ENCODE results near the gene RRAS. TPM values are rescaled to one million over a fixed set of nuclear protein-coding genes. Genes with fewer than 3 reads are reported as not detected.

The RRAS gene
- total RNA-seq, 1 donor from 2014 or later: 4.2 TPM

DNA sequence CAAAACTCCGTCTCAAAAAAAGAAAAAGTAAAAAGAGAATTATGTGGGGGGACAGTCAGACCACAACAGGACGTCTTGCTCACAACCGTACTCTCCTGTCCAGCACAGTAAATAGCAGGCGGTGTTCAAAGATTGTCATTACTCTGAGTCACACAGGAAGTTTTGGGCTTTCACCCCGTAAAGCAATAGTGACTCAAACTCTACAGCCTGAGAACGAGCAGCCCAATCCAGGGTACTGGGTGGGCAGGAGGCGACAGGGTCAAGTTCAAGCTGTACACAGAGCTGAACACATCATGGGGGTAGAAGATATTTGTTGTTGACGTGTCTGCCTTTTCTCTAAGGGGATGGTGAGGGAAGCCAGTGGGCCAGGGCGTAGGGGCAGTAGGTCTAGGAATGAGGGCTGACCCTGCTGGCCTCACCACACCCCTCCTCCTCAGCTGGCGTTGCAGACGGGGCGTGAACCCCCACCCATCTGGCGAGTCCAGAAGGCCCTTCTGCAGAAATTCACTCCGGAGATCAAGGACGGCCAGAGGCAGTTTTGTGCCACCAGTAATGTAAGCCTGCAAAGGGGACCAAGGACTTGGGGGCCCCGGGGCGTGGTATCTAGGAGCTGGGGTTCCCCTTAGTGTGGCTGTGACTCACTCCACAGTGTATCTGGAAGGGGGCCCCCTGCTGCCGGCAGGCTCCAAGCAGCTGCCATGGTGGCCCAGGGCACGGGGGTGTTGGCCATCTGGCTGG lies 25.7 kb downstream of the RRAS start:
- Histone ChIP-seq H3K9ac (ENCODE audit: low read depth in 1 of 3, low read length in 3 of 3) (no peak overlapping the region), H3K36me3 (ENCODE audit: control insufficient read depth in 3 of 3, insufficient read depth in 3 of 3, low read length in 3 of 3) (peaks cover 40 to 48% (median 46%) of the 10 kb centered on the region in 3 donors), H3K4me1 (ENCODE audit: control insufficient read depth in 3 of 3, insufficient read depth in 3 of 3, low read length in 3 of 3) (peaks cover 0 to 12% (median 2%) of the 10 kb centered on the region in 3 donors), H3K4me3 (ENCODE audit: low read length in 3 of 3) (no peak overlapping the region), H3K27ac (ENCODE audit: low read depth, low read length) (no peak overlapping the region), H3K9me3 (ENCODE audit: control insufficient read depth in 3 of 3, low read length in 3 of 3) (no peaks in the 10 kb centered on the region), H3K27me3 (ENCODE audit: control insufficient read depth in 3 of 3, insufficient read depth in 3 of 3, low read length in 3 of 3) (no peaks in the 10 kb centered on the region)

DNA sequence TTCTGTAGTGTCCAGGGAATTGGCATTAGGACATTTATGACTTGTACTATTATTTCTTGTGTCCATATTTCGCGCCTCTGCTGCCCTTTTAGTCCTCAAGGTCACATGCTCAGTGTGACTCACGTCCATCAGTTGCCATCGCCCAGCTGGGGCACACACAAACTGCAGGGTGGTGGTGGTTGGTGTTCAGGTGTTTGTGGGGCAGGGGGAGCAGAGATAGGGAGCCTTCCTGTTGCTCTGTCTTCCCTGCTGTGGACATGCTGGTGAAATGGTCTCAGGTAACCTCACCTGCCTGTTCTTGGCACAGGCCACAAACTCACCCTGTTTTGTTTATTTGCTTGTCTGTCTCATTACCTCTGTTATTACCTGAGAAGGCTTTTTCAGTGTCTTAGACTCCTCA lies 26.6 kb downstream of the RRAS start:
- Histone ChIP-seq H3K36me3 (ENCODE audit: control insufficient read depth in 3 of 3, insufficient read depth in 3 of 3, low read length in 3 of 3) (peaks cover 39 to 49% (median 47%) of the 10 kb centered on the region in 3 donors), H3K27ac (ENCODE audit: low read depth, low read length) (no peak overlapping the region), H3K4me3 (ENCODE audit: low read length in 3 of 3) (peak overlapping the region in 1 of 3 donors; percentile 3), H3K27me3 (ENCODE audit: control insufficient read depth in 3 of 3, insufficient read depth in 3 of 3, low read length in 3 of 3) (no peaks in the 10 kb centered on the region), H3K9me3 (ENCODE audit: control insufficient read depth in 3 of 3, low read length in 3 of 3) (no peaks in the 10 kb centered on the region), H3K9ac (ENCODE audit: low read depth in 1 of 3, low read length in 3 of 3) (peak overlapping the region in 1 of 3 donors; percentile 33), H3K4me1 (ENCODE audit: control insufficient read depth in 3 of 3, insufficient read depth in 3 of 3, low read length in 3 of 3) (peaks cover 0 to 12% (median 2%) of the 10 kb centered on the region in 3 donors)

DNA sequence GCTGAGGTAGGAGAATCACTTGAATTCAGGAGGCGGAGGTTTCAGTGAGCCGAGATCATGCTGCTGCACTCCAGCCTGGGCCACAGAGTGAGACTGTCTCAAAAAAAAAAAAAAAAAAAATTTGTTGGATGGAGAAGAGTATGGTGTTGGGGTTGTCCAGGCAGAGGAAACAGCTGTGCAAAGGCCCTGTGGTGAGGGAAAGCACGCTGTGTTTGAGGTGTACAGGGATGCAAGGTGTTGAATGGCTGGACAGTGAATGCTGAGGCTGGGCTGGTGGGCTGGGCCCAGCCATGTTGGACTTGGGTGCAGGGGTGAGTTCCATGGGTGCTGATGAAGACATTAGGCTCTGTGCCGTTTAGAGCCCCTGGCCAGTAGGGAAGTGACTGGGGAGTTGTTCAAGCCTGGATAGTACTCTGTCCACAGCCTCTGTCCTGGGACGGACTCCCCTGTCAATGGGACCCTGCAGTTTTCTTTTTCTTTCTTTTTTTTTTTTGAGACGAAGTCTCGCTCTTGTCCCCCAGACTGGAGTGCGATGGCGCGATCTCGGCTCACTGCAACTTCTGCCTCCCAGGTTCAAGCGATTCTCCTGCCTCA lies 30.3 kb downstream of the RRAS start:
- Histone ChIP-seq H3K36me3 (ENCODE audit: control insufficient read depth in 3 of 3, insufficient read depth in 3 of 3, low read length in 3 of 3) (peaks cover 14 to 32% (median 20%) of the 10 kb centered on the region in 3 donors), H3K27ac (ENCODE audit: low read depth, low read length) (no peak overlapping the region), H3K9ac (ENCODE audit: low read depth in 1 of 3, low read length in 3 of 3) (no peak overlapping the region), H3K9me3 (ENCODE audit: control insufficient read depth in 3 of 3, low read length in 3 of 3) (no peaks in the 10 kb centered on the region), H3K4me1 (ENCODE audit: control insufficient read depth in 3 of 3, insufficient read depth in 3 of 3, low read length in 3 of 3) (peaks cover 2 to 20% (median 7%) of the 10 kb centered on the region in 3 donors), H3K27me3 (ENCODE audit: control insufficient read depth in 3 of 3, insufficient read depth in 3 of 3, low read length in 3 of 3) (no peaks in the 10 kb centered on the region), H3K4me3 (ENCODE audit: low read length in 3 of 3) (no peak overlapping the region)

DNA sequence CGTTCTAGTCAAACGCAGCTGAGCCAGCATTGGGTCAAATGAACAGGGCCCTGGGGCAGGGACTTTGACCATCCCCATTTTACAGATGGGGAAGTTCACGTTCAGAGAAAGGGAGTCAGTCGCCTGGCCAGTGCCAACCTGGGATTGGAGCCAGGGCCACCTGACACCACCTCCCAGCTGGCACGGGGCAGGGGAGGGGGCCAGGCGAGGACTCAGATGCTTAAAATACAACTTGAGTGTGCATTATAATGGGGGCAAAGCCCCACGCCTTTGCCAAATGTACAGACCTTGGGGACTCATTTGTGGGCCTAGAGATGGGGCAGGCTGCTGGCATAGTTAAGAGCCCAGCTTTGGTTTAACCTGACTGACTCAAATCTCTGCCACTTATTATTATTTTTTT lies 34.3 kb downstream of the RRAS start:
- peaks cover 0 to 8% (median 7%) of the 10 kb centered on the region in 3 donors for H3K4me1 ChIP-seq (ENCODE audit: control insufficient read depth in 3 of 3, insufficient read depth in 3 of 3, low read length in 3 of 3)
- no peaks in the 10 kb centered on the region for H3K9me3 ChIP-seq (ENCODE audit: control insufficient read depth in 3 of 3, low read length in 3 of 3)
- H3K9ac ChIP-seq (ENCODE audit: low read depth in 1 of 3, low read length in 3 of 3): no peak overlapping the region
- peak overlapping the region; percentile 65 for H3K27ac ChIP-seq (ENCODE audit: low read depth, low read length)
- H3K4me3 ChIP-seq (ENCODE audit: low read length in 3 of 3): no peak overlapping the region
- H3K27me3 ChIP-seq (ENCODE audit: control insufficient read depth in 3 of 3, insufficient read depth in 3 of 3, low read length in 3 of 3): no peaks in the 10 kb centered on the region
- peaks cover 17 to 41% (median 33%) of the 10 kb centered on the region in 3 donors for H3K36me3 ChIP-seq (ENCODE audit: control insufficient read depth in 3 of 3, insufficient read depth in 3 of 3, low read length in 3 of 3)

DNA sequence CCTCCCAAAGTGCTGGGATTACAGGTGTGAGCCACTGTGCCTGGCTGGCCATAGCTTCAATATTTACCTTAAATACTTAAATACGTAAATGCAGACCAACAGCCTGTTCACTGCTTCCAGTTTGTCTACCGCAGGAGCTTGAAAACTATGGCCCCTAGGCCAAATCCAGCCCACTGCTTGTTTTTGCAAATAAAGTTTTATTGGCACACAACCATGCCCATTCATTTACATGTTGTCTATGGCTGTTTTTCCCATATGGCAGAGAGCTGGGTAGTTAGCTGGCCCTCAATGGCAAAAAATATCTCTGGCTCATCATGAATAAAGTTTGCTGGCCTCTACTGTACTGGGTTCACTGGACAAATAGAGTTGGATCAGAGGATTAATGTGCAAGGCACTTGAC lies 37.1 kb downstream of the RRAS start:
- no peak overlapping the region for H3K4me3 ChIP-seq (ENCODE audit: low read length in 3 of 3)
- H3K4me1 ChIP-seq (ENCODE audit: control insufficient read depth in 3 of 3, insufficient read depth in 3 of 3, low read length in 3 of 3): peaks cover 0 to 8% (median 7%) of the 10 kb centered on the region in 3 donors
- no peaks in the 10 kb centered on the region for H3K27me3 ChIP-seq (ENCODE audit: control insufficient read depth in 3 of 3, insufficient read depth in 3 of 3, low read length in 3 of 3)
- peaks cover 17 to 45% (median 36%) of the 10 kb centered on the region in 3 donors for H3K36me3 ChIP-seq (ENCODE audit: control insufficient read depth in 3 of 3, insufficient read depth in 3 of 3, low read length in 3 of 3)
- H3K9ac ChIP-seq (ENCODE audit: low read depth in 1 of 3, low read length in 3 of 3): no peak overlapping the region
- no peak overlapping the region for H3K27ac ChIP-seq (ENCODE audit: low read depth, low read length)
- no peaks in the 10 kb centered on the region for H3K9me3 ChIP-seq (ENCODE audit: control insufficient read depth in 3 of 3, low read length in 3 of 3)

DNA sequence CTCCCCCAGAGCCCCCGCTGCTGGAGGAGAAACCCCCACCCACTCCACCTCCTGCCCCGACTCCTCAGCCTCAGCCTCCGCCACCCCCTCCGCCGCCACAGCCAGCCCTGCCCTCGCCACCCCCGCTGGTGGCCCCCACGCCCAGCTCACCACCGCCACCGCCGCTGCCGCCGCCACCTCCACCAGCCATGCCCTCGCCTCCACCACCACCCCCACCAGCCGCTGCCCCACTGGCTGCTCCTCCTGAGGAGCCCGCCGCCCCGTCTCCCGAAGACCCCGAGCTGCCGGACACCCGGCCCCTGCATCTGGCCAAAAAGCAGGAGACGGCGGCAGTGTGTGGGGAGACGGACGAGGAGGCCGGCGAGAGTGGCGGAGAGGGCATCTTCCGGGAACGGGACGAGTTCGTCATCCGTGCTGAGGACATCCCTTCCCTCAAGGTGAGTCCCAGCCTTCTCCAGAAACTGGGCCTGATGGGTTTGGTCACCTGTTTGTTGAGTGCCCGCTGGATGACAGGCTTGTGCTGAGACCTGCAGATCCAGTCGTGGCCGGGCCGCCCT lies 38.4 kb downstream of the RRAS start:
- no peaks in the 10 kb centered on the region for H3K27me3 ChIP-seq (ENCODE audit: control insufficient read depth in 3 of 3, insufficient read depth in 3 of 3, low read length in 3 of 3)
- H3K27ac ChIP-seq (ENCODE audit: low read depth, low read length): no peak overlapping the region
- H3K36me3 ChIP-seq (ENCODE audit: control insufficient read depth in 3 of 3, insufficient read depth in 3 of 3, low read length in 3 of 3): peaks cover 19 to 40% (median 37%) of the 10 kb centered on the region in 3 donors
- no peaks in the 10 kb centered on the region for H3K9me3 ChIP-seq (ENCODE audit: control insufficient read depth in 3 of 3, low read length in 3 of 3)
- no peak overlapping the region for H3K9ac ChIP-seq (ENCODE audit: low read depth in 1 of 3, low read length in 3 of 3)
- peaks cover 0 to 8% (median 7%) of the 10 kb centered on the region in 3 donors for H3K4me1 ChIP-seq (ENCODE audit: control insufficient read depth in 3 of 3, insufficient read depth in 3 of 3, low read length in 3 of 3)
- H3K4me3 ChIP-seq (ENCODE audit: low read length in 3 of 3): no peak overlapping the region

DNA sequence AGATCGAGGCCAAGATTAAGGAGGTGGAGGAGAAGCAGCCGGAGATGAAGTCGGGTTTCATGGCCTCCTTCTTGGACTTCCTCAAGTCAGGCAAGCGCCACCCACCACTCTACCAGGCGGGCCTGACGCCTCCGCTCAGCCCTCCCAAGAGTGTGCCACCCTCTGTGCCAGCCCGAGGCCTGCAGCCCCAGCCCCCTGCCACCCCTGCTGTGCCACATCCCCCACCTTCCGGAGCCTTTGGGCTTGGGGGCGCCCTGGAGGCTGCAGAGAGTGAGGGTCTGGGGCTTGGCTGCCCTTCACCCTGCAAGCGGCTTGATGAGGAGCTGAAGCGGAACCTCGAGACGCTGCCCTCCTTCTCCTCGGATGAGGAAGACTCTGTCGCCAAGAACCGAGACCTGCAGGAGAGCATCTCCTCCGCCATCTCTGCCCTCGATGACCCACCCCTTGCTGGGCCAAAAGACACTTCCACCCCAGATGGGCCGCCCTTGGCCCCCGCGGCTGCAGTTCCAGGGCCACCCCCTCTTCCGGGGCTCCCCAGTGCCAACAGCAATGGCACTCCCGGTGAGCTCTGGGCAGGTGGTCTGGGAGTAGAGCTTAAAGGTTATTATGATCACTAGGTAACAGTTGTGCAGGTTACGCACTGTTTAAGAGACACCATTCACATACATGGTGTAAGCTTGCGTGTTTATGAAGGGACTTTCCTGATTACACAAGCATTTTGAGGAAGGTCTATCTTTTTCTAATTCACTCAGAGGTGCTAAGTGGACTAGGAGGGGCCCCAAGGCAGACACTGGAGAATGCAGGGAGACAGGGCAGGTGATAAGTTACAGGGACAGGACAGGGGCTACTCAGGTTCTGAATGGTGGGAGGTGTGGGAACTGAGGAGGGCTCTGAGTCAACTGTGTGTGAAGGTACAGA lies 40.3 kb downstream of the RRAS start:
- Histone ChIP-seq H3K27me3 (ENCODE audit: control insufficient read depth in 3 of 3, insufficient read depth in 3 of 3, low read length in 3 of 3) (no peaks in the 10 kb centered on the region), H3K36me3 (ENCODE audit: control insufficient read depth in 3 of 3, insufficient read depth in 3 of 3, low read length in 3 of 3) (peaks cover 18 to 41% (median 40%) of the 10 kb centered on the region in 3 donors), H3K4me1 (ENCODE audit: control insufficient read depth in 3 of 3, insufficient read depth in 3 of 3, low read length in 3 of 3) (no peaks in the 10 kb centered on the region), H3K4me3 (ENCODE audit: low read length in 3 of 3) (no peak overlapping the region), H3K9ac (ENCODE audit: low read depth in 1 of 3, low read length in 3 of 3) (no peak overlapping the region), H3K9me3 (ENCODE audit: control insufficient read depth in 3 of 3, low read length in 3 of 3) (no peaks in the 10 kb centered on the region), H3K27ac (ENCODE audit: low read depth, low read length) (no peak overlapping the region)

DNA sequence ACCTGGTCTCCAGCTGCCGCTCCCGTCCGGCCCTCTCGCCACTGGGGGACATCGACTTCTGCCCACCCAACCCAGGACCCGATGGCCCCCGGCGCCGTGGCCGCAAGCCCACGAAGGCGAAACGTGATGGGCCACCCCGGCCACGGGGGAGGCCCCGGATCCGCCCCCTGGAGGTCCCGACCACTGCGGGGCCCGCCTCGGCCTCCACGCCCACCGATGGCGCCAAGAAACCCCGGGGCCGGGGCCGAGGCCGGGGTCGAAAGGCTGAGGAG lies 42.3 kb downstream of the RRAS start:
- Histone ChIP-seq H3K4me1 (ENCODE audit: control insufficient read depth in 3 of 3, insufficient read depth in 3 of 3, low read length in 3 of 3) (peaks cover 6 to 13% (median 8%) of the 10 kb centered on the region in 3 donors), H3K9ac (ENCODE audit: low read depth in 1 of 3, low read length in 3 of 3) (no peak overlapping the region), H3K4me3 (ENCODE audit: low read length in 3 of 3) (no peak overlapping the region), H3K27ac (ENCODE audit: low read depth, low read length) (no peak overlapping the region), H3K9me3 (ENCODE audit: control insufficient read depth in 3 of 3, low read length in 3 of 3) (no peaks in the 10 kb centered on the region), H3K27me3 (ENCODE audit: control insufficient read depth in 3 of 3, insufficient read depth in 3 of 3, low read length in 3 of 3) (no peaks in the 10 kb centered on the region), H3K36me3 (ENCODE audit: control insufficient read depth in 3 of 3, insufficient read depth in 3 of 3, low read length in 3 of 3) (peaks cover 17 to 39% (median 34%) of the 10 kb centered on the region in 3 donors)

DNA sequence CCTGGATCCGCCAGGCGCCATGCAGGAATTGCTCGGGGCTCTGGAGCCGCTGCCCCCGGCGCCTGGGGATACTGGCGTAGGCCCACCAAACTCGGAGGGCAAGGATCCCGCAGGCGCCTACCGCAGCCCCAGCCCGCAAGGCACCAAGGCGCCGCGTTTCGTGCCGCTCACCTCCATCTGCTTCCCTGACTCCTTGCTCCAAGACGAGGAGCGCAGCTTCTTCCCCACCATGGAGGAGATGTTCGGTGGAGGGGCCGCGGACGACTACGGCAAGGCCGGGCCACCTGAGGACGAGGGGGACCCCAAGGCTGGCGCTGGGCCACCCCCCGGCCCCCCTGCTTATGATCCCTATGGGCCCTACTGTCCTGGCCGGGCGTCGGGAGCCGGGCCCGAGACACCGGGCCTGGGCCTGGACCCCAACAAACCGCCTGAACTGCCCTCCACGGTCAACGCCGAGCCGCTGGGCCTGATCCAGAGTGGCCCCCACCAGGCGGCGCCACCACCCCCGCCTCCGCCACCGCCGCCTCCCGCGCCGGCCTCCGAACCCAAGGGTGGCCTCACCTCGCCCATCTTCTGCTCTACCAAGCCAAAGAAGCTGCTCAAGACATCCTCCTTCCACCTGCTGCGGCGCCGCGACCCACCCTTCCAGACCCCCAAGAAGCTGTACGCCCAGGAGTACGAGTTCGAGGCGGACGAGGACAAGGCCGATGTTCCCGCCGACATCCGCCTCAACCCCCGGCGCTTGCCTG lies 42.8 kb downstream of the RRAS start:
- H3K4me3 ChIP-seq (ENCODE audit: low read length in 3 of 3): no peak overlapping the region
- H3K4me1 ChIP-seq (ENCODE audit: control insufficient read depth in 3 of 3, insufficient read depth in 3 of 3, low read length in 3 of 3): peaks cover 12 to 18% (median 13%) of the 10 kb centered on the region in 3 donors
- H3K27me3 ChIP-seq (ENCODE audit: control insufficient read depth in 3 of 3, insufficient read depth in 3 of 3, low read length in 3 of 3): no peaks in the 10 kb centered on the region
- H3K36me3 ChIP-seq (ENCODE audit: control insufficient read depth in 3 of 3, insufficient read depth in 3 of 3, low read length in 3 of 3): peaks cover 16 to 38% (median 29%) of the 10 kb centered on the region in 3 donors
- no peaks in the 10 kb centered on the region for H3K9me3 ChIP-seq (ENCODE audit: control insufficient read depth in 3 of 3, low read length in 3 of 3)
- H3K9ac ChIP-seq (ENCODE audit: low read depth in 1 of 3, low read length in 3 of 3): no peak overlapping the region
- no peak overlapping the region for H3K27ac ChIP-seq (ENCODE audit: low read depth, low read length)
